HepG2 (cell line): Measurements from ENCODE around the gene FOXRED2.

Experiments
- ARID5B ChIP-seq: IDR thresholded peaks from 2 replicates; pipeline ENCODE4 v1.4.0; 2020; ENCODE audit warnings: mild to moderate bottlenecking, missing genetic modification reagents
- ARNTL ChIP-seq: sonication (generic); formaldehyde crosslinking; IDR thresholded peaks from 2 replicates; pipeline ENCODE4 v1.4.0; 2020; ENCODE audit warnings: mild to moderate bottlenecking, missing genetic modification reagents
- CREB1 ChIP-seq, 2 experiments: fragments of 450-650 bp in 1 of 2; IDR thresholded peaks; 2 replicates each; pipeline ENCODE4 v1.6.1; 2016 to 2017; ENCODE audit warnings: control low read depth in 1 of 2, mild to moderate bottlenecking in 1 of 2, missing compliant biosample characterization in 1 of 2, missing genetic modification characterization in 1 of 2
- MXD4 ChIP-seq: IDR thresholded peaks from 2 replicates; pipeline ENCODE4 v1.6.1; 2016; ENCODE audit warnings: mild to moderate bottlenecking, missing biosample characterization, missing genetic modification reagents
- PHB2 ChIP-seq: fragments of 450-650 bp; IDR thresholded peaks from 2 replicates; pipeline ENCODE4 v1.6.1; 2018; ENCODE audit not compliant: partially characterized antibody
- PLRG1 ChIP-seq: fragments of 450-650 bp; conservative IDR thresholded peaks from 2 replicates; pipeline ENCODE4 v1.6.1; 2016
- ZBTB49 ChIP-seq: sonication (generic); formaldehyde crosslinking; IDR thresholded peaks from 2 replicates; pipeline ENCODE4 v1.4.0; 2020; ENCODE audit warnings: missing genetic modification reagents, borderline replicate concordance
- ZNF235 ChIP-seq: sonication (generic); formaldehyde crosslinking; IDR thresholded peaks from 2 replicates; pipeline ENCODE4 v1.8.1; 2023; ENCODE audit warnings: mild to moderate bottlenecking, missing genetic modification reagents, borderline replicate concordance
- ZNF687 ChIP-seq: sonication (generic); formaldehyde crosslinking; IDR thresholded peaks from 2 replicates; pipeline ENCODE4 v1.5.1; 2020; ENCODE audit warnings: mild to moderate bottlenecking, missing genetic modification reagents, moderate library complexity
- ZNF749 ChIP-seq: sonication (generic); formaldehyde crosslinking; IDR thresholded peaks from 2 replicates; pipeline ENCODE4 v1.8.0; 2022; ENCODE audit warnings: mild to moderate bottlenecking, missing genetic modification reagents, moderate library complexity, borderline replicate concordance

- TF ChIP-seq ZBTB49 (CRISPR knock-in tag) (no peak), ZNF235 (CRISPR knock-in tag) (no peak), MXD4 (CRISPR knock-in tag) (no peak), PHB2 (no peak), ZNF749 (CRISPR knock-in tag) (no peak), ARID5B (CRISPR knock-in tag) (no peak), CREB1 (IDR thresholded peaks at IDR 0.05) (no peak), CREB1 (CRISPR knock-in tag; IDR thresholded peaks at IDR 0.05) (no peak), PLRG1 (no peak), ZNF687 (CRISPR knock-in tag) (peak; percentile 24; the same call in 1 of the 2 replicates), ARNTL (no peak)
These were observed 64.2 kb downstream of the FOXRED2 start for GRCh38 chr22:36442506-36443197.
